ENCODE data around the gene RFX2. TPM values are rescaled to one million over a fixed set of nuclear protein-coding genes. Genes with fewer than 3 reads are reported as not detected.

RFX2 gene
- polyA plus RNA-seq, 2 of the 4 experiments (the other 2 are of a cell fraction): 3.7 to 3.9 TPM

GRCh38 chr19:6127716-6128335 is 17.5 kb upstream of the RFX2 start:
- ChIA-PET POLR2A (no interaction called here), CTCF (interaction anchor here (0.7 to 10.7 kb wide), 4 partner anchors 12 to 140 kb away, joined by 3 to 144 read pairs (median 20); no protein-coding TSS in a partner anchor)
- FAIRE-seq (no peak), DNase-seq (ENCODE audit: low read depth in 1 of 2, low spot score in 1 of 2) (no peak), ATAC-seq (no peak)
- Histone ChIP-seq H3K4me2 (no peak overlapping the region), H3K27ac (no peak overlapping the region), H3K4me3 (no peak overlapping the region), H3K4me1 (no peaks in the 10 kb centered on the region), H3K9me3 (no peaks in the 10 kb centered on the region)
- TF ChIP-seq CHD2 (IDR thresholded peaks at IDR 0.05; ENCODE audit: low read length, partially characterized antibody): no peak
- 0 out of 2 replicates have a peak, but pooled peaks have one; percentile 25 for TF ChIP-seq KDM1A (IDR thresholded peaks at IDR 0.05; ENCODE audit: low read depth)
- WGBS (ENCODE audit: missing lambda C conversion rate): 43% methylated on average over 6 of the region's 6 CpGs

- Histone ChIP-seq H3K4me1 (no peaks in the 10 kb centered on the region), H3K4me2 (no peak overlapping the region), H3K9me3 (no peaks in the 10 kb centered on the region), H3K4me3 (no peak overlapping the region), H3K27ac (no peak overlapping the region)
- ChIA-PET POLR2A (interaction anchor here (1.4 kb wide), 1 partner anchor 69 kb away, joined by 8 read pairs; no protein-coding TSS in a partner anchor), CTCF (interaction anchor here (0.6 to 10.7 kb wide), 40 partner anchors 8 to 740 kb away, joined by 3 to 144 read pairs (median 5); partner anchors contain the start of gene ACSBG2)
- peak; percentile 62 to 86 for DNase-seq (ENCODE audit: low read depth in 1 of 2, low spot score in 1 of 2)
- ATAC-seq: peak; percentile 90
- 0% methylated on average over 3 of the region's 3 CpGs for WGBS (ENCODE audit: missing lambda C conversion rate)
- TF ChIP-seq RAD21 (conservative IDR thresholded peaks at IDR 0.05 in 1 of 2, IDR thresholded peaks at IDR 0.05 in 1 of 2) (peak; percentile 71 to 85), CEBPB (IDR thresholded peaks at IDR 0.05) (peak in 1 of 2 experiments; percentile 51; a peak in 2 of 4 replicates), FOXS1 (CRISPR knock-in tag; IDR thresholded peaks at IDR 0.05) (no peak), MAFK (IDR thresholded peaks at IDR 0.05; ENCODE audit: partially characterized antibody) (no peak), SMC3 (IDR thresholded peaks at IDR 0.05) (peak; percentile 45), CTCF (IDR thresholded peaks at IDR 0.05) (peak; percentile 55)
- no peak for FAIRE-seq
These were observed 16.2 kb upstream of the RFX2 start for GRCh38 chr19:6126335-6126974.

- ChIA-PET POLR2A (interaction anchor here (0.8 to 1.4 kb wide), 2 partner anchors 69 to 77 kb away, joined by 3 to 8 read pairs; no protein-coding TSS in a partner anchor), CTCF (interaction anchor here (0.6 to 10.7 kb wide), 47 partner anchors 9 to 741 kb away, joined by 3 to 144 read pairs (median 4); partner anchors contain the start of gene ACSBG2)
- no peaks in the 10 kb centered on the region for H3K9me3 ChIP-seq
- WGBS (ENCODE audit: missing lambda C conversion rate): 14% methylated on average over 4 of the region's 6 CpGs
- H3K4me1 ChIP-seq: no peaks in the 10 kb centered on the region
- no peak overlapping the region for H3K4me3 ChIP-seq
- DNase-seq (ENCODE audit: low read depth in 1 of 2, low spot score in 1 of 2) (peak in 1 of 2 experiments; percentile 83), ATAC-seq (peak; percentile 90 to 93), FAIRE-seq (no peak)
- H3K27ac ChIP-seq: no peak overlapping the region
- H3K4me2 ChIP-seq: no peak overlapping the region
- TF ChIP-seq ELK1 (IDR thresholded peaks at IDR 0.05; ENCODE audit: low read depth, low read length): no peak
- no peak for TF ChIP-seq FOXS1 (CRISPR knock-in tag; IDR thresholded peaks at IDR 0.05)
- no peak for TF ChIP-seq HOXB5 (CRISPR knock-in tag; IDR thresholded peaks at IDR 0.05)
- TF ChIP-seq CHD4 (IDR thresholded peaks at IDR 0.05; ENCODE audit: borderline replicate concordance): no peak
- TF ChIP-seq TP53 (CRISPR knock-in tag; IDR thresholded peaks at IDR 0.05): no peak
- no peak for TF ChIP-seq POLR2AphosphoS2 (conservative IDR thresholded peaks at IDR 0.05; ENCODE audit: low read length)
- TF ChIP-seq NPAS2 (CRISPR knock-in tag; IDR thresholded peaks at IDR 0.05; ENCODE audit: borderline replicate concordance): no peak
- no peak for TF ChIP-seq MAZ (IDR thresholded peaks at IDR 0.05; ENCODE audit: borderline replicate concordance, low read depth, low read length)
- TF ChIP-seq SREBF2 (IDR thresholded peaks at IDR 0.05): no peak
- no peak for TF ChIP-seq RARB (CRISPR knock-in tag; IDR thresholded peaks at IDR 0.05)
- no peak for TF ChIP-seq HDAC2 (IDR thresholded peaks at IDR 0.05)
- TF ChIP-seq PHF8 (IDR thresholded peaks at IDR 0.05; ENCODE audit: borderline replicate concordance, low read depth): no peak
- no peak for TF ChIP-seq HES2 (IDR thresholded peaks at IDR 0.05)
- TF ChIP-seq CTCF (IDR thresholded peaks at IDR 0.05): peak; percentile 79
- TF ChIP-seq ATOH8 (CRISPR knock-in tag; IDR thresholded peaks at IDR 0.05; ENCODE audit: low read depth): no peak
- peak; percentile 87 to 90 for TF ChIP-seq RAD21 (conservative IDR thresholded peaks at IDR 0.05 in 1 of 2, IDR thresholded peaks at IDR 0.05 in 1 of 2)
- peak; percentile 96 for TF ChIP-seq SMC3 (IDR thresholded peaks at IDR 0.05)
- TF ChIP-seq FOSL2 (IDR thresholded peaks at IDR 0.05): no peak
- no peak for TF ChIP-seq FOSL2 (CRISPR knock-in tag; IDR thresholded peaks at IDR 0.05)
- no peak for TF ChIP-seq HOXB13 (CRISPR knock-in tag; IDR thresholded peaks at IDR 0.05; ENCODE audit: low read depth)
- TF ChIP-seq ESRRA (IDR thresholded peaks at IDR 0.05; ENCODE audit: borderline replicate concordance, low read length): no peak
These were observed 15.3 kb upstream of the RFX2 start for GRCh38 chr19:6125571-6125989.
